OCI-LY1 (cell line): ENCODE data around the gene ZC3H18.

Source experiments
- EZH2 ChIP-seq: fragments of 200-600 bp; sonication (generic), shearing (Covaris generic); IDR thresholded peaks from 2 replicates; pipeline ENCODE4 v1.8.0; 2017; ENCODE audit warnings: borderline replicate concordance, mixed run types, mild to moderate bottlenecking, antibody characterized with exemption, low read length, moderate library complexity, mixed read lengths
- TF ChIP-seq, protein P1 (sequence below): fragments of 200-600 bp; sonication (generic), shearing (Covaris generic); IDR thresholded peaks from 2 replicates; pipeline ENCODE4 v1.5.1; 2017; ENCODE audit warnings: mild to moderate bottlenecking, antibody characterized with exemption, low read length, moderate library complexity, mixed read lengths

DNA sequence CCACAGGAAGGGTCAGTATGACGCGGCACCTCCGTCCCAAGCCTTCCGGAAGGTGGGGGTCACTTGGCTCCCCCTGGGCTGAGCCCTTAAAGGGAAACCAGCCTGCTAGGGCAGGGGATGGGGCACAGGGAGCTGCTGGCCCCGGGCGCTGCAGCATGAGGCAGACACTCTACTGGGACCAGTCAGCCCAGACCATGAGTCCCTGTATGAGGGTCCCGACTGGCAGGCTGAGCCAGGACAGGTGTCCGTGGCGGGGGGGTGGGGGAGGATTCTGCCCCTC is 43.4 kb upstream of the ZC3H18 start:
- TF ChIP-seq, protein P1, sequence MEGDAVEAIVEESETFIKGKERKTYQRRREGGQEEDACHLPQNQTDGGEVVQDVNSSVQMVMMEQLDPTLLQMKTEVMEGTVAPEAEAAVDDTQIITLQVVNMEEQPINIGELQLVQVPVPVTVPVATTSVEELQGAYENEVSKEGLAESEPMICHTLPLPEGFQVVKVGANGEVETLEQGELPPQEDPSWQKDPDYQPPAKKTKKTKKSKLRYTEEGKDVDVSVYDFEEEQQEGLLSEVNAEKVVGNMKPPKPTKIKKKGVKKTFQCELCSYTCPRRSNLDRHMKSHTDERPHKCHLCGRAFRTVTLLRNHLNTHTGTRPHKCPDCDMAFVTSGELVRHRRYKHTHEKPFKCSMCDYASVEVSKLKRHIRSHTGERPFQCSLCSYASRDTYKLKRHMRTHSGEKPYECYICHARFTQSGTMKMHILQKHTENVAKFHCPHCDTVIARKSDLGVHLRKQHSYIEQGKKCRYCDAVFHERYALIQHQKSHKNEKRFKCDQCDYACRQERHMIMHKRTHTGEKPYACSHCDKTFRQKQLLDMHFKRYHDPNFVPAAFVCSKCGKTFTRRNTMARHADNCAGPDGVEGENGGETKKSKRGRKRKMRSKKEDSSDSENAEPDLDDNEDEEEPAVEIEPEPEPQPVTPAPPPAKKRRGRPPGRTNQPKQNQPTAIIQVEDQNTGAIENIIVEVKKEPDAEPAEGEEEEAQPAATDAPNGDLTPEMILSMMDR: no peak
- TF ChIP-seq EZH2: no peak
